Measurements from ENCODE around the gene KCNQ1.

KCNQ1 gene

DNA sequence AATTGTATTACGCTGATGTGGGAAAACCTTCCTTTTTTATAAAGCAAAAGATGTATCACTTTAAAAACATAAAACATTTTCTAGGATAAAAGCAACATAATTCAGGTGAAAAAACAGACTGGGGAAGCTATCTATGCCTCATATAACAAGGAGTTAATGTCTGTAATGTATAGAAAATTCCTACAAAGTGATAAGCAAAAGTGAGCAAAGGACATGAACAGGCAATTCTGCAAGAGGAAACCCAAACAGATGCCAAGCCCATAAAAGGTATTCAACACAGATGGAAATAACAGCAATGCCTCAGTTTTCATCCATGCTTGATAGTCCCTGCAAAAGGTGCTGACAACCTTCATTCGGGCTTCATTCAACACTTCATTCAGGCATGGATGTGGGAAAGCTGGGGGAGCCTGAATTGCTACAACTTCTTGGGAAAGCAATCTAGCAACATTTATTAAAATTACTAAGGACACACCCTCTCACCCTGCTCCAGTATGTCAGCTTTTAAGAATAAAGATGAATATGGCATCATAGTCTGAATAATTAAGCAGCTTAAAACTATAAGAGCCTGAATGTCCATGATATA lies 215.6 kb downstream of the KCNQ1 start:
- no peak for DNase-seq

DNA sequence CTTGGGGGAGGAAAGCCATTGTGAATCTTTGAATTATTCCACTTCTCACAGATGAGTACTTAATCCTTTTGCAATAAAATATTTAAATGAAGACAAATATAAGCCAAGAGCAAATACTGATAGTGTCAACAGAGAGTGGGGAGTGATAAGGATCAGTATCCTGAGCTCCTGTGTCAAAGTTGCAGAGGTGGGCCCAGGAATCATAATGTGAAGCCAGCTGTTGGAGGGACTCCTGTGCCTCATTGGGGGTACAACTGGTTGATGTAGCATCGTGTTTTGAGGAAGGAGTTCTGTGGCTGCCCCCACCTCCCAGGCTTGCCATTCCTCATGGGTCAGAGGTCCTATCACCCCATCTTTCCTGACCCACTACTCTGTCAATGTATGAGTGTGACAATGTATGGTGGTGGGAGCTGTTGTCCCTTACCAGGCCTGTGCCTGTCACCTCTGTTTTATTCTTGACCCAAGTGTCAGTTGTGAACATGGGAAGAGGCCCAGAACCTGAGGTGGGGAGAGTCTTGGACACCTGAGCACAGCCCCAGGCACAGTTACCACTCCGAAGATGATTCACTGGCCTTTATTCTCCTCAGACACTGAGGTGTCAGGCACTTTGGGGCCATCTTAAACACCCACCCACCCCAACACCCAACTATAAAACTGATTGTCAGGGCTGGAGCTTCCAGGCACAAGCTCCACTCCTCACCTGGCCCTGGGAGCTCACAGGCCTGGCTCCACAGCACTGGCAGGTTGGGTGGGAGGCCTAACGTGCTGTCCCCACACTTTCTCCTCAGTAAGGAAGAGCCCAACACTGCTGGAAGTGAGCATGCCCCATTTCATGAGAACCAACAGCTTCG lies 216.6 kb downstream of the KCNQ1 start:
- DNase-seq, result no peak

DNA sequence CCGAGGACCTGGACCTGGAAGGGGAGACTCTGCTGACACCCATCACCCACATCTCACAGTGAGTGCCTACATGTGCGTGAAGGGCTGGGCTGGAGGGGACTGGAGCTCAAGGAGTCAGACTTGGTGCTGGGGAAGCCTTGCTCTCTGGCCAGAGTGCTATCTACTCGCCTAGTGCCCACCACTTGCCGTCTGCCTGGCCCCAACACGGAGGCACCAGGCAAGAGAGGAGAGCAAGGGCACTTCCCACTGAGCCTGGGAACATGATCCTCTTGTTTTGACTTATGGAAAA lies 217.2 kb downstream of the KCNQ1 start:
- DNase-seq, result no peak

DNA sequence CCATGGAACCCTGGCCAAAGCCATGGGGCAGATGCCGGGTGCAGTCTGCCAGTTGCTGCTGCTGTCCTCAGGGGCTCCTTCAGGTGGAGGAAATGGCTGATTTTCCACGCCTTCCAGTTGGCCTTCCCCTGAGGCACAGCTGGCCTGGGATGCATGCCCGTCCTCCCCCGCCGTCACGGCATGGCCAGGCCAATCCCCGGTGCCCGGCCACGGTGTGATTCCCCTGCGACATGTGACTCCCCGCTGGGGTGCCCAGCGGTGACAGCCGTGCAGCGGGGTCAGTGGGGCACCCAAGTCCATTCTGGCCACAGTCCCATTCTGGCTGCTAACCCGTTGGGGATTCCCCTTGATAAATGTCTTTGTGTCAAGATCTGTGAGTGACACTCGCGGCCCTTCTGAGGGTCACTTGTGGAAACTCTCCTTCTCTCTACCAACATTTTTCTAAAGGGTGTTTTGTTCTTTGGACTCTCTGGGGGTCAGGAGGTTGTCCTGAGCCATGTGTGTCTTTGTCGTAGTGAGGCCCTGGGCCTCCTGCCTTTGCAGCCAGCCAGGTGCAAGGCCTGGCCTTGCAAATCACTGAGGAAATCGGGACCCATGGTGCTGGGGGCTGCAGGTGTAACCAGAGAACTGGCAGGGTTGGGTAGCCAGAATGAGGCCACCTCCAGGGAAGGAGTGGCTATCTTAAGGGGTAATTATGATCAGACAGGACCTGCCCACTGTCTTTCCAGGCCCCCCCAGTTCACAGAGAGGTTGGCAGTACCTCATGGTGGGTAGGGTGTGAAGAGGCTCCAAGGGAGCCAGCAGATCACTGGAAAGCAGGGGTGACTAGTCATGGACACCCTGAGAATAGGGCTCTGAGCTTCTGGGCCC lies 217.9 kb downstream of the KCNQ1 start:
- no peak for DNase-seq

GRCh38 chr11:2663506-2663905 lies 218.7 kb downstream of the KCNQ1 start:
- no peak for DNase-seq

- DNase-seq, result no peak
Measured at GRCh38 chr11:2663915-2664314, 219.1 kb downstream of the KCNQ1 start.

DNA sequence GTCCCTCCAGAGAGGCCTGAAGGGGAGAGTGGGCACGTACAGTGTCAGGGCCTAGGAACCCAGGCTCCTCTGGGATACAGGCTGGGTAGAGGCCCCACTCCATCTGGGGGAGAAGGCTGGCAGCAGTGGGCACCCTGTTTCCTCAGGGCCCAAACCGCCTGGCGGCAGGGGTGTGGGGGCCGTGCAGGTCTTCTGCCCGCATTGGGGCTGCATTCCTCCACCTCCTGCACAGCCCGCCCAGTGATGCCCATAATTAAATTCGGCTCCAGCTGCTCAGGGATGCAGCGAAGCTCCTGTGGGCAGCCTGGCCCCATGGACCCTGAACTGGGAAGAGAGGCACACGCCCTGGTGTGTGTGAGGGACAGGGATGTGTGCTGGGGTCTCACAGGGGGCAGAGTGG lies 219.6 kb downstream of the KCNQ1 start:
- no peak for DNase-seq

DNA sequence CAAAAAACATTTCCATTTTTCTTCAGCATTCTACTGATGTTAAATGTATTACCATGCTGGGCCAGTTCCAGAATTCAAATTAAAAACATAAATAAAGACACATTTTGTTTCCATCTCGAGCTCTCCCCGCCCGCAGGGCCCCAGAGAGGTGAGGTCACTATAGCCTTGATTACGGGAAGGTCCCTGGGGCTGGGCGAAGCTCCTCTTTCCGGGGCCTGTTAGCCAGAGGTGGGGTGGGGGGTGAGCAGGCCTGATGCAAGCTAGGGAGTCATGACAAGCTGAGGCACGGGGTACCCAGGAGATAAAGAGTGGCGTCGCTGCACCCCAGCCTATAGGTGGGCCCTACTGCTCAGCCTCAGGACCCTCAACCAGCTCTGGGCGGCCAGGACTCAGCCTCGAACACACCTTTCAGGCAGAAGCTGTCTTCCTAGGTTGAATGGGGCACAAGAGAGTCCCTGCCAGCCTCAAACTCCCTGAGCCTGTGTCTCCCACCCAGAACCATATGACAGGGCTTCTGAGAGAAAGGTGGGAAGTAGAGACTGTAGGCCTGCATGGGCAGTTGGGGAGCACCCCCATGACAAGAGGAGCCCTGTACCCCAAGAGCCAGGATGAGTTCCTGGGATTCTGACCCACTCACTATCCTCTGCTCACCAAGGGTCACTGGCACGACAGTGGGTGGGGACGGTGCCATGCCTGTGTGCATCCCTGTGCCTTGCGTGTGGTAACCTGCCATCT lies 220.2 kb downstream of the KCNQ1 start:
- DNase-seq, result no peak

DNA sequence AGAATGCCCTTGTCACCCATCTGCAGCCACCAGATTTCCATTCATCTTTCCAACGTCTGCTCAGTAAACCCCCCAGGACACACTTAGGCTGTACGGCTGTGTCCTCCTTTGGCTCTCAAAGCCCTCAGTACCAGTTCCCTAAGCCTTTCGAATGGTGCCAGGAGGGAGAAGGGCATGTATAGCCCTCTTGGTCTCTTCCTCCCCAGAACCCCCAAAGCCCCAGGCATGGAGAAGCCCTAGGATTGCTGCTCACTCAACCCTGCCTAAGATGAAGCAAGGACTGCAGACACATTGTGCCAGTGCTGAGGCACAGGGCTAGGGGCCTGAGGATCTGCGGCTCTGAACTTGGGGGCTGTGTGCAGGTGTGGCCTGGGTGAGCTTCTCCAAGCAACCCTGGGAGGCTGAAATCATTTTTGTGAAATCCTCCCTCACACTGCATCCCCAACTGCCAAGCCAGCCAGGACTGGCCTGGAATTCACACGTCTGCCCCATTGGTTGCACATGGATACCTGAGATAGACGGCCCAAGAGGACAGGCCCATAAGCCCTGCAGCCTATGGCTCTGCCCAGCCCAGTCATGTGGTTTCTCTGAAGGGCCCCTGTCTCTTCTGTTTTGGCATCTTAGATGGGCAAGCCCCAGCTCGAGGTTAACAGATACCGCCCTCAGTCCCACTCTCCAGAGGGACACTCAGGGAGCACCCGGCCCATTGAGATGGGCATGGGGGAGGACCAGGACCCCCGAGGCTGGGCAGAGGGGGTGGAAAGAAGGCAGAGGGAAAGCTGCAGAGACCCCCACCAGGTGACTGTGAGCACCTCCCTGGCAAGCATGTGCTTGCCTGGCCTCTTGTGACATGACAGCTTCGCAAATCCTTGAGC lies 221.0 kb downstream of the KCNQ1 start:
- DNase-seq, result no peak

DNA sequence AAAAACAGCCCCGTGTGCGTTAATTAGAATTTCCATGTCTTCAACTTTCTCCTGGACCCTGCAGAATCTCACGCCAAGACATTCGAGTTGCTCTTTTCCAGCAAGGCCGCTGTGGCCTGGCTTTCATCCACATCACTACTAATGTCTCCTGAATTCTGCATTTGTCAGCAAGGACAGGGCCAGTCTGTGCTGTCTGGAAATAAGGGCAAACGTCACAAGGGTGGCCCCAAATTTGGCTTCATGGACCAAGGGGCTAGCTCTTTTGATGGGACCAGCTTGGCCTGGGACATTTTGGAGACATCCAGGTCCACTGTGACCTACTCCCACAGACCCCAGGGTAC lies 221.6 kb downstream of the KCNQ1 start:
- no peak for DNase-seq

- no peak for DNase-seq
Measured at GRCh38 chr11:2666828-2667570, 222.2 kb downstream of the KCNQ1 start.

DNA sequence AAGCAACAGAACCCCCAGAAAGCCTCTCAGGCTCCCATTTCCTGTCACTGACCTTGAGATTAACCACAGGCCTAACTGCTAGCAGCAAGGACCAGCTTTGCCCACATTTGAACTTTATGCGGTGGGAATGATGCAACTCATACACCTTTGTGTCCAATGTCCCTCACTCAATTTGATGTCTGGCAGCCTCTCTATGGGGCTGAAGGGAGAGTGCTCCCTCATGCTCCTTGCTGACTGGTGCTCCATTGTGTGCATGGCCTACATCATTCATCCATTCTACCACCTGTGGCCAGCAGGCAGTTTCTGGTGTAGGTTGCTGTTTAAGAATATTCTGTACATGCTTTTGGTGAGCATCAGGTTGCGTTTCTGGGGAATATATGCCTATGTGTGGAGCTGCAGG lies 223.1 kb downstream of the KCNQ1 start:
- no peak for DNase-seq

- no peak for DNase-seq
Measured at GRCh38 chr11:2668876-2669275, 224.1 kb downstream of the KCNQ1 start.

- no peak for DNase-seq
Measured at GRCh38 chr11:2669634-2670469, 225.0 kb downstream of the KCNQ1 start.

- DNase-seq, result no peak
Measured at GRCh38 chr11:2670541-2671100, 225.8 kb downstream of the KCNQ1 start.

GRCh38 chr11:2671748-2672147 lies 226.9 kb downstream of the KCNQ1 start:
- DNase-seq, result no peak

- no peak for DNase-seq
Measured at GRCh38 chr11:2672553-2673249, 227.9 kb downstream of the KCNQ1 start.

DNA sequence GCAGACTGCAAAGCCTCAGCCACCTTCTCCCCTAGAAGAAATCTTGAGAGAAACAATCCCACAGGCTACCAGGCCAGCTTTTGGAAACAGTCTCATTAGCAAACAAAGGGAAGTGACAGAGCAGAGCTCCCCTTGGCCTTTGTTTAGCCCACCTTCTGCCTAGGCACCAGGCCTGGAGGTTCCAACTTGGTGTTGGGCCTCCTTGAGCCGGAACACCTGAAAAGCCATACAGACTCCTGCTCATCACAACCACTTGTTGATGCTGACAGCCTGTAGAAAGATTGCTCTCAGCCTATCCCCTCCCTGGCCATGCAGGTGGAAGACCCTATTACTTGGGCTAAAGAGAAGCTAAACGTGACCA lies 228.4 kb downstream of the KCNQ1 start:
- no peak for DNase-seq

DNA sequence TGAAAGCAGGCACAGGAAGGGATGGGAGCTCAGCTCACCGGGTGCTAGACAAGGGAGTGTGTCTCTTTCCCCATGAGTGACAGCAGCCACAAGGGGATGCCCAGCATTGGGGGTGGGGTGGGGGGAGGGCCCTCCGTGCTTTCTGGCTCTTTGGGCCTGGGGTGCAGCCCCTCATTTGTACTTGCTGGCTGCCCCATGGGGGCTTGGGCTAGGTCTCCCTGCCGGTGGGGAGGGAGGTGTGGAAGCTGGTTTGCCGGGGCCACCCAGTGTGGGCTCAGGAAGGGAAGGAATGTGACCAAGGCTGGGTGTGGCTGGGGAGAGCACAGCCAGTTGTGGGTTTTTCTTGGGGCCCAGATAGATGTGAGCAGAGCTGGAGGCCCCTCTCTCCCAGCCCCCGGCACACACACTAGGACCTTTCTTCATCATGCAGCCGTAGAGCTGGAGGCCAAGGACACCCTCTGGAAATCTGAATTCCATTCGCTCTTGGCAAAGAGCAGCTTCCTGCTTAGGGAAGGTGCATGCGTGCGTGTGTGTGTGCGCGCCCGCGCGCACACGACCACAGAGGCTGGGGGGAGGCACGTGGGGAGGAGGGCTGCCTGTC lies 229.2 kb downstream of the KCNQ1 start:
- DNase-seq, result no peak

Measured in 8988T (cell line).